MCF 10A (cell line): ENCODE measurements around the gene CATSPERD. TPM values are rescaled to one million over a fixed set of nuclear protein-coding genes. Genes with fewer than 3 reads are reported as not detected.

Source experiments
- BruUV-seq: library from RNA; stranded (reverse); fragments of 400-500 nt; replicated peaks from 2 replicates; lab custom pipeline; 2021; lab: Mats Ljungman, UMichigan
- CTCF ChIA-PET: fragments of 300-600 bp; sonication (Branson Sonifier 250); formaldehyde crosslinking; extraction: SDS; loops from one replicate; lab custom pipeline; 2021; ENCODE audit warnings: antibody characterized with exemption, inconsistent platforms; lab: Yijun Ruan, JAX
- POLR2A ChIA-PET: fragments of 300-600, 350-650 bp; sonication (Branson Sonifier 250); formaldehyde crosslinking; extraction: SDS; loops from one replicate; lab custom pipeline; 2020; ENCODE audit warnings: antibody characterized with exemption, inconsistent platforms; lab: Yijun Ruan, JAX
- DNase-seq: peaks from one replicate; pipeline ENCODE4 v3.0.0-alpha.2; 2018; ENCODE audit not compliant: unreplicated experiment
- H3K27ac Mint-ChIP-seq: one replicate; pipeline ENCODE4 v1.8.0; 2022; ENCODE audit warnings: mild to moderate bottlenecking, low read depth, mixed read lengths; ENCODE audit not compliant: unreplicated experiment
- H3K27me3 Mint-ChIP-seq: one replicate; pipeline ENCODE4 v1.8.0; 2022; ENCODE audit warnings: mixed read lengths; ENCODE audit not compliant: insufficient read depth, unreplicated experiment
- H3K36me3 Mint-ChIP-seq: one replicate; pipeline ENCODE4 v1.8.0; 2022; ENCODE audit warnings: mild to moderate bottlenecking, moderate library complexity, mixed read lengths; ENCODE audit not compliant: insufficient read depth, unreplicated experiment
- H3K4me1 Mint-ChIP-seq: one replicate; pipeline ENCODE4 v1.8.0; 2022; ENCODE audit warnings: mixed read lengths; ENCODE audit not compliant: insufficient read depth, unreplicated experiment
- H3K4me3 Mint-ChIP-seq: one replicate; pipeline ENCODE4 v1.8.0; 2022; ENCODE audit warnings: mild to moderate bottlenecking, moderate library complexity, mixed read lengths; ENCODE audit not compliant: unreplicated experiment
- H3K9me3 Mint-ChIP-seq: one replicate; pipeline ENCODE4 v1.8.0; 2022; ENCODE audit warnings: mixed read lengths; ENCODE audit not compliant: unreplicated experiment
- CTCF ChIP-seq: fragments of 200-600 bp; IDR thresholded peaks from one replicate; pipeline ENCODE4 v1.8.0; 2022; ENCODE audit warnings: antibody characterized with exemption, mild to moderate bottlenecking; ENCODE audit not compliant: unreplicated experiment
- intact Hi-C: fragments of 100-400 bp; cut with micrococcal nuclease; formaldehyde crosslinking; loops from 2 replicates; pipeline ENCODE4 v1.14.1; 2022
- total RNA-seq: library from RNA; stranded (reverse); gene quantifications from 2 replicates; pipeline ENCODE4 v1.2.3, GENCODE V29; 2022

Gene CATSPERD
- total RNA-seq, 1 experiment from 2014 or later = not detected

GRCh38 chr19:5677136-5677535, 43.3 kb upstream of the CATSPERD start:
- CTCF ChIA-PET = interaction anchor here (0.6 to 2.4 kb wide), 2 partner anchors 10 to 77 kb away, joined by 3 to 8 read pairs; no protein-coding TSS in a partner anchor
- no TSS peak for BruUV-seq
- Mint-ChIP-seq H3K27ac (no peak overlapping the region), H3K36me3 (no peaks in the 10 kb centered on the region), H3K4me1 (peaks cover 26% of the 10 kb centered on the region), H3K27me3 (no peaks in the 10 kb centered on the region), H3K4me3 (no peak overlapping the region), H3K9me3 (no peaks in the 10 kb centered on the region)
- intact Hi-C loops = no loop called here
- no peak for TF ChIP-seq CTCF
- POLR2A ChIA-PET = interaction anchor here (2.1 kb wide), 1 partner anchor 13 kb away, joined by 6 read pairs; the partner anchor contains the start of gene RPL36
- DNase-seq = no peak

GRCh38 chr19:5677580-5677979, 42.9 kb upstream of the CATSPERD start:
- H3K27ac Mint-ChIP-seq = no peak overlapping the region
- no peak for TF ChIP-seq CTCF
- no peaks in the 10 kb centered on the region for H3K27me3 Mint-ChIP-seq
- intact Hi-C loops = no loop called here
- ChIA-PET POLR2A (no interaction called here), CTCF (interaction anchor here (1.0 to 2.4 kb wide), 2 partner anchors 10 to 12 kb away, joined by 4 to 8 read pairs; no protein-coding TSS in a partner anchor)
- H3K36me3 Mint-ChIP-seq = no peaks in the 10 kb centered on the region
- no peak overlapping the region for H3K4me3 Mint-ChIP-seq
- H3K4me1 Mint-ChIP-seq = peaks cover 30% of the 10 kb centered on the region
- DNase-seq = no peak
- H3K9me3 Mint-ChIP-seq = no peaks in the 10 kb centered on the region
- BruUV-seq = no TSS peak

- H3K36me3 Mint-ChIP-seq = no peaks in the 10 kb centered on the region
- CTCF ChIA-PET = interaction anchor here (1.0 to 2.4 kb wide), 2 partner anchors 9 to 13 kb away, joined by 4 to 8 read pairs; no protein-coding TSS in a partner anchor
These were observed 42.2 kb upstream of the CATSPERD start for GRCh38 chr19:5678071-5678718.

More at GRCh38 chr19:5678071-5678718, 42.2 kb upstream of the CATSPERD start:
- no TSS peak for BruUV-seq
- Mint-ChIP-seq H3K4me3 (no peak overlapping the region), H3K9me3 (no peaks in the 10 kb centered on the region), H3K27me3 (no peaks in the 10 kb centered on the region), H3K27ac (no peak overlapping the region), H3K4me1 (peaks cover 34% of the 10 kb centered on the region)
- TF ChIP-seq CTCF = no peak
- no peak for DNase-seq
- intact Hi-C loops = no loop called here
- POLR2A ChIA-PET = interaction anchor here (0.5 to 2.1 kb wide), 4 partner anchors 12 to 1276 kb away, joined by 3 to 23 read pairs (median 5); partner anchors contain the start of genes CATSPERD, CHAF1A, LONP1 and RPL36
